ENCODE data around the gene ARID3B.

The ARID3B gene

DNA sequence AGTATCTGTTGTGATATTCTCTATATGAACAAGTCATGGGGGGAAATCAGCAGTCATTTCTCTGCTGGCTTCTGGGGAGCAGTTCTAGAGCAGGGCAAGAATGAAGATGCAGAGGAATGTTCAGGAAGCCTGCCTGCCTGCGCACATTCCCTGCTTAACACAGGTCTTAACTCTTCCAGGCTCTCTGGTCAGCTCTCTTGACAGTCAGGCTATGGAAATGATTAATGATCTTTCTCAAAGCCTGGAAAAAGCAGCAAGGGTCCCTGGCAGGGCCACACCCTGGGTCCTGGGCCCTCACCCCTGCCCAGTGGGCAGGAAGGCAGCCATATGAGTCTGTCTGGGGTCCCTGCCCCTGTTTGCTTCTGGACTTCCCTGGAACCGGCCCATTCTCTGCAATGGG, 43.2 kb downstream of the ARID3B start:
- TF ChIP-seq CTCF (IDR thresholded peaks at IDR 0.05; ENCODE audit: control extremely low read depth, extremely low read depth, low read depth, missing control alignments), result no peak

GRCh38 chr15:74584779-74585178, 43.8 kb downstream of the ARID3B start:
- no peak for TF ChIP-seq CTCF (IDR thresholded peaks at IDR 0.05; ENCODE audit: control extremely low read depth, extremely low read depth, low read depth, missing control alignments)
- ChIA-PET POLR2A (no interaction called here), CTCF (interaction anchor here (0.9 kb wide), 1 partner anchor 29 kb away, joined by 4 read pairs; no protein-coding TSS in a partner anchor)
- DNase-seq (ENCODE audit: extremely low spot score), result no peak

More for the DNA sequence above, 43.2 kb downstream of the ARID3B start:
- CTCF ChIA-PET, result interaction anchor here (0.9 kb wide), 1 partner anchor 29 kb away, joined by 4 read pairs; no protein-coding TSS in a partner anchor
- DNase-seq (ENCODE audit: extremely low spot score), result no peak
- POLR2A ChIA-PET, result no interaction called here

GRCh38 chr15:74585191-74585590, 44.2 kb downstream of the ARID3B start:
- CTCF ChIA-PET, result interaction anchor here (0.7 to 0.9 kb wide), 2 partner anchors 24 to 30 kb away, joined by 3 to 4 read pairs; no protein-coding TSS in a partner anchor
- POLR2A ChIA-PET, result no interaction called here
- TF ChIP-seq CTCF (IDR thresholded peaks at IDR 0.05; ENCODE audit: control extremely low read depth, extremely low read depth, low read depth, missing control alignments), result no peak
- DNase-seq (ENCODE audit: extremely low spot score), result no peak

GRCh38 chr15:74585857-74586256, 44.8 kb downstream of the ARID3B start:
- no peak for TF ChIP-seq CTCF (IDR thresholded peaks at IDR 0.05; ENCODE audit: control extremely low read depth, extremely low read depth, low read depth, missing control alignments)
- POLR2A ChIA-PET, result no interaction called here
- DNase-seq (ENCODE audit: extremely low spot score), result no peak
- CTCF ChIA-PET, result interaction anchor here (0.7 kb wide), 1 partner anchor 24 kb away, joined by 3 read pairs; no protein-coding TSS in a partner anchor

DNA sequence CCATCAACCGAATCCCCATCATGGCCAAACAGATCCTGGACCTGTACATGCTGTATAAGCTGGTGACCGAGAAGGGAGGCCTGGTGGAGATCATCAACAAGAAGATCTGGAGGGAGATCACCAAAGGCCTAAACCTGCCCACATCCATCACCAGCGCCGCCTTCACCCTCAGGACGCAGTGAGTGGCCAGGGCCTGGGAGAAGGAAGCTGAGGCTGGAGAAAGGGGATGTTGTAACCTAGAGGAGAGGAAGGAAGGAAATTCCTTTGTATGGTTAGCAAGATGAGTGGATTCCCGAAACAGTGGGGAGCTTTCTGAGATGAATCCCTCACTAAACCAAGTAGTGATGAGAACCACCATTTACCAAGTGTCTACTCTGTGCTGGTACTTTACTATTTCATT, 48.8 kb downstream of the ARID3B start:
- no peak for TF ChIP-seq CTCF (IDR thresholded peaks at IDR 0.05; ENCODE audit: control extremely low read depth, extremely low read depth, low read depth, missing control alignments)
- DNase-seq (ENCODE audit: extremely low spot score), result no peak
- POLR2A ChIA-PET, result no interaction called here
- CTCF ChIA-PET, result interaction anchor here (1.1 kb wide), 1 partner anchor 22 kb away, joined by 3 read pairs; no protein-coding TSS in a partner anchor

GRCh38 chr15:74592222-74592621, 51.2 kb downstream of the ARID3B start:
- POLR2A ChIA-PET, result no interaction called here
- CTCF ChIA-PET, result interaction anchor here (0.8 to 1.6 kb wide), 3 partner anchors 25 to 43 kb away, joined by 3 read pairs; no protein-coding TSS in a partner anchor
- no peak for DNase-seq (ENCODE audit: extremely low spot score)
- no peak for TF ChIP-seq CTCF (IDR thresholded peaks at IDR 0.05; ENCODE audit: control extremely low read depth, extremely low read depth, low read depth, missing control alignments)
